Sigmoid colon (tissue), 7 donors: ENCODE results near the gene TCEAL1. TPM values are rescaled to one million over a fixed set of nuclear protein-coding genes. Genes with fewer than 3 reads are reported as not detected.

Experiments used
- DNase-seq: peaks from one replicate; pipeline ENCODE4 v3.0.0-alpha.2; 2019
- H3K27ac ChIP-seq, 4 donors: fragments of 200-600 bp; sonication (generic); one replicate each; pipeline ENCODE4 v1.5.1; 2016 to 2019; ENCODE audit warnings: mild to moderate bottlenecking in 1 of 4
- H3K27me3 ChIP-seq, 3 donors: fragments of 200-600 bp; sonication (generic); one replicate each; pipeline ENCODE4 v1.5.1; 2019; ENCODE audit warnings: mild to moderate bottlenecking in 1 of 3
- H3K36me3 ChIP-seq, 4 donors: fragments of 200-600 bp; sonication (generic); one replicate each; pipeline ENCODE4 v1.5.1; 2016 to 2019
- H3K4me1 ChIP-seq, 4 donors: fragments of 200-600 bp; sonication (generic); one replicate each; pipeline ENCODE4 v1.5.1; 2017 to 2019
- H3K4me3 ChIP-seq, 4 donors: fragments of 200-600 bp; sonication (generic); one replicate each; pipeline ENCODE4 v1.5.1; 2017 to 2019; ENCODE audit warnings: mild to moderate bottlenecking in 2 of 4, moderate library complexity in 1 of 4
- H3K9me3 ChIP-seq, 4 donors: fragments of 200-600 bp in 3 of 4; sonication (generic) in 3 of 4; one replicate each; pipeline versions ENCODE4 v1.5.1 to v1.6.1; 2013 to 2019
- EP300 ChIP-seq, 4 donors: sonication (generic); formaldehyde crosslinking; IDR thresholded peaks; one replicate each; pipeline ENCODE4 v1.6.1; 2017; ENCODE audit warnings: antibody characterized with exemption in 4 of 4
- POLR2A ChIP-seq, 2 donors: fragments of 450-650 bp; IDR thresholded peaks; one replicate each; pipeline ENCODE4 v1.6.1; 2016; ENCODE audit warnings: antibody characterized with exemption in 2 of 2, mild to moderate bottlenecking in 2 of 2, moderate library complexity in 2 of 2
- POLR2AphosphoS5 ChIP-seq, 4 donors: sonication (generic); formaldehyde crosslinking; IDR thresholded peaks; one replicate each; pipeline ENCODE4 v1.6.1; 2017; ENCODE audit warnings: antibody characterized with exemption in 4 of 4
- WGBS, 2 donors: extraction: QIAGEN DNeasy Blood & Tissue Kit; methylation state at CpG; one replicate each; pipeline ENCODE4 v1.1.7; 2013; 5-methylcytosine and 5-hydroxymethylcytosine counted together
- intact Hi-C: fragments of 100-400 bp; cut with DNase I; formaldehyde crosslinking; loops from one replicate; pipeline ENCODE4 v1.15.1; 2023
- polyA plus RNA-seq, 3 donors: library from polyadenylated mRNA; stranded (reverse); fragments of 200-250 nt; gene quantifications; one replicate each; pipeline ENCODE4 v1.2.3, GENCODE V29; 2013
- total RNA-seq, 4 donors: library from RNA; depleted of rRNA; stranded (reverse); fragments of >200 nt; gene quantifications; one replicate each; pipeline ENCODE4 v1.1.0, GENCODE V29; 2016
- TF ChIP-seq, protein P1 (sequence below), 4 experiments: fragments of 450-650 bp in 3 of 4; fragments of 200-600 bp in 1 of 4; IDR thresholded peaks; one replicate each; pipeline ENCODE4 v1.5.1; 2016 to 2019; ENCODE audit warnings: antibody characterized with exemption in 4 of 4, mild to moderate bottlenecking in 3 of 4, moderate library complexity in 2 of 4
- donor health status: healthy with polysubstance abuse.
- donor health status: Bipolar disorder and iron deficiency.
- donor health status: healthy.

The TCEAL1 gene, protein sequence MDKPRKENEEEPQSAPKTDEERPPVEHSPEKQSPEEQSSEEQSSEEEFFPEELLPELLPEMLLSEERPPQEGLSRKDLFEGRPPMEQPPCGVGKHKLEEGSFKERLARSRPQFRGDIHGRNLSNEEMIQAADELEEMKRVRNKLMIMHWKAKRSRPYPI
- total RNA-seq (100 to 1,000 TPM; 135 to 186 (median 173) TPM), polyA plus RNA-seq (10 to 100 TPM; 19.5 to 24.6 (median 20.1) TPM)

DNA sequence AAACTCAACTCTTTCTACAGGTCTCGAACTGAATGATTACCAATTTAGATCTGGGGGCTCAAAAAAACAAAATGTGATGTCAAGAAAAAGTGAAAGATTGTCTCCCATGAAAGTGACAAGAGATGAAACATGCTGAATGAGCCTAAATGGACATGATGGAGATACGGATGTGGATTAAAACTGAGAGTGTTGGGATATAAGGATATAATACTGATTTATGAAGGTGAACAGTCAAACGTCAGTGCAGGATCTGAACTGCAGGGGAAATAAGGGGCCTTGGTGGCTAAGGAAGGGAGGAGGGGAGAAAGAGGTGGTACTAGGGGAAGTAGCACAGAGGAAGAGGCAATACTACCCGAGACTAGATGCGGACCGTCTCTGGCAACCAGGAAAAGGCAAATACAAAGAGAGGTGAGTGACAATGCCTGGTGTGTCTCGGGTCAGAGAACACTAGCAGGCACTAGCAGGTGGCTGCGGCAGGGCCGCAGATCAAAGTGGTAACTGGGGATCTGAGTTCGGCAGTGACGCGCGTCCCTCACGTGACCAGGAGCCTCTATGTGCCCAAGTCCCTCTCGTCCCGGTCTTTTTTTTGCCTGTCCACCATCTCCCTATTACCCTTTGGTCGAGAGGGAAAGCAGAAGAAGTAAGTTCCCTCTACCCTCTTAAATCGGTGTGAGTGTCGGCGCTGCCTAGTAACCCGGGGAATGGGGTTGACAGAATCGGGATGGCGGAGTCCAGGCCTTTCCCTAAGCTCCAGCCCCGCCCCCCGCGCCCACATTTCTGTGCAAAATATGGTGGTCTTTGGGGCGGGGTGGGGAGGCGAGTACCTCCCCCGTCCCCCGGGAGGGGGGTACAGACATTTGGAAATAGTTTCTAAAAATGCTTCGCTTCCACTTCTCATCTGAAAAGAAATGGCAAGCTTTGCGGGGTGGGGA is at the start of gene TCEAL1:
Gene TCEAL1, plus strand, starts transcription at position 590 of the 932 bp plus-strand sequence. CDS start 942 bp downstream, outside the sequence.
- Histone ChIP-seq H3K9me3 (no peaks in the 10 kb centered on the region), H3K27ac (peak within 1 kb of the TSS; percentile 89 to 95 (median 92)), H3K27me3 (no peaks in the 10 kb centered on the region), H3K36me3 (no peaks in the 10 kb centered on the region), H3K4me1 (peaks cover 0 to 24% (median 5%) of the 10 kb centered on the region in 4 donors), H3K4me3 (peak within 1 kb of the TSS; percentile 46 to 65 (median 60))
- peak; percentile 89 for DNase-seq
- TF ChIP-seq POLR2A (IDR thresholded peaks at IDR 0.05), result peak in 1 of 2 donors; percentile 51
- TF ChIP-seq, protein P1, sequence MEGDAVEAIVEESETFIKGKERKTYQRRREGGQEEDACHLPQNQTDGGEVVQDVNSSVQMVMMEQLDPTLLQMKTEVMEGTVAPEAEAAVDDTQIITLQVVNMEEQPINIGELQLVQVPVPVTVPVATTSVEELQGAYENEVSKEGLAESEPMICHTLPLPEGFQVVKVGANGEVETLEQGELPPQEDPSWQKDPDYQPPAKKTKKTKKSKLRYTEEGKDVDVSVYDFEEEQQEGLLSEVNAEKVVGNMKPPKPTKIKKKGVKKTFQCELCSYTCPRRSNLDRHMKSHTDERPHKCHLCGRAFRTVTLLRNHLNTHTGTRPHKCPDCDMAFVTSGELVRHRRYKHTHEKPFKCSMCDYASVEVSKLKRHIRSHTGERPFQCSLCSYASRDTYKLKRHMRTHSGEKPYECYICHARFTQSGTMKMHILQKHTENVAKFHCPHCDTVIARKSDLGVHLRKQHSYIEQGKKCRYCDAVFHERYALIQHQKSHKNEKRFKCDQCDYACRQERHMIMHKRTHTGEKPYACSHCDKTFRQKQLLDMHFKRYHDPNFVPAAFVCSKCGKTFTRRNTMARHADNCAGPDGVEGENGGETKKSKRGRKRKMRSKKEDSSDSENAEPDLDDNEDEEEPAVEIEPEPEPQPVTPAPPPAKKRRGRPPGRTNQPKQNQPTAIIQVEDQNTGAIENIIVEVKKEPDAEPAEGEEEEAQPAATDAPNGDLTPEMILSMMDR (IDR thresholded peaks at IDR 0.05), result no peak
- peak; percentile 58 to 80 (median 66) for TF ChIP-seq POLR2AphosphoS5 (IDR thresholded peaks at IDR 0.05)
- TF ChIP-seq EP300 (IDR thresholded peaks at IDR 0.05), result peak in 1 of 4 donors; percentile 23
- intact Hi-C loops, result loop anchor here (2.0 to 10.0 kb wide), 4 partner anchors 20 to 414 kb away; partner anchors contain the start of genes BEX4 and MORF4L2
- 2% methylated on average over 32 of the region's 32 CpGs for WGBS, 2 donors

DNA sequence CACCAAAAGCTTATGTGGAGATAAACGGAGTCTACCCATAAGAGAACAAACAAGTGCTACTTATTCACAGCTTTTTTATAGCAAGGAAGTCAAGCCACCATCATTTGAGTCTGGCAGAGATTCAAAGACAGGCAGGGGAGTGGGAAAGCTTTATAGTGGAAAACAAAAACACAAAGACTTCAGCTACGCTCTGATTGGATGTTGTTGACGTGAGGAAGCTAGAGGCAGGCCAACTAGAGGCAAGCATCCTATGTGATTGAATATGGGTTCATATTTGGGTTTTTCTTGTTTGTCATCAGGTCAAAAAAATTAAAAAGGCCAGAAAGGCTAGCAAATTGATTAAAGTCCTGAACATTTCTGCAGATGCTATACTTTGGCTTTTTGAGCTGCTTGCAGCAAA is 44.2 kb upstream of the TCEAL1 start:
- Histone ChIP-seq H3K27ac (peak overlapping the region in 1 of 4 donors; percentile 87), H3K27me3 (no peaks in the 10 kb centered on the region), H3K4me3 (peak overlapping the region in 1 of 4 donors; percentile 65), H3K36me3 (peaks cover 0 to 7% (median 0%) of the 10 kb centered on the region in 4 donors), H3K4me1 (peaks cover 0 to 13% (median 0%) of the 10 kb centered on the region in 4 donors), H3K9me3 (no peaks in the 10 kb centered on the region)
- intact Hi-C loops, result no loop called here
- TF ChIP-seq POLR2A (IDR thresholded peaks at IDR 0.05), result no peak
- TF ChIP-seq, protein P1 (IDR thresholded peaks at IDR 0.05), result no peak
- TF ChIP-seq POLR2AphosphoS5 (IDR thresholded peaks at IDR 0.05), result no peak
- no peak for TF ChIP-seq EP300 (IDR thresholded peaks at IDR 0.05)
- 19 to 56% methylated on average over 3 of the region's 3 CpGs for WGBS, 2 donors
- no peak for DNase-seq

DNA sequence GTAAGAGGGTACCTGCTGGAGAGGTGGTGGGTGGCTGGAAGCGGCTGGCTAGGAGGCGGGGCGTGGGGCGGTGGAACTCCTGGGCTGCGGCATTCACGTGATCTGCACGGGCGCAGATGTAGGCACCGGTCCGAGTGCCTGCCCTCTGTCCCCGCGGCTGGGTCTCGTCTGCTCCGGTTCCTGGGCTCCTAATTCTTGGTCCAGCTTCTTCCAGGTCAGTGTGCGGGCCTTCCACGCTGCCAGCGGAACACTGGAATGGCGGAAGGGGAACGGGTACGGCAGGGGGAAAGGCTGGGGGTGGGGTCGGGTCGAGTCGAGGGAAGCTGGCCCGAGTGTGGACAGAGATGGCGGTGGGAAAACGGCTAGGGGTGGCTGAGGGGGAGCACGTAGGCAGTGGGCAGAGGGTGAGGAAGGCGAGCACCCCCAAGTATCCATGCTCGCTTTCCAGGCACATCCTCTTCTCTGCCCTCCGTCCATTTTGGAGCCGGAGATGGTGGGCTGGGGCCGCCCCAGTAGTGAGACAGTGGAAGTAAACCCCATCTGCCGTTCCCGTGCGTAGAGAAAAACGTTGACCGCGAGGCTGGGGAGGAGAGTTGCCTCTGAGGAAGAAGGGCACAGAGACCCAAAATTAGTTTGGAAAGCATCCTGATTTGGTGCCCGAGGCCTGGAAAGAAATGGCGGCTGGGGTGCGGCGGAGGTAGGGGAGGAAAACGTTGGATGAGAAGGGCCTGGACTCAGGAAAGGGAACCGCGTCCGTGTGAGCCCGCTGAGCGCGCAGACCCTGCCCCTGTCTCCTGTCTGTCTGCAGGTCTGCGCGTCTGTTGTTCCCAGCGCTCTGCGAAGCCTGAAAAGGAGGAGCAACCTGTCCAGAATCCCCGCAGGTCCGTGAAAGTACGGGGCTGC is 43.1 kb upstream of the TCEAL1 start, which contains the start of gene TCEAL4:
Gene TCEAL4, plus strand, starts transcription at position 105 of the 903 bp plus-strand sequence. CDS start 1,161 bp downstream, outside the sequence.
- intact Hi-C loops, result loop anchor here (2.0 to 5.0 kb wide), 2 partner anchors 43 to 102 kb away; partner anchors contain the start of genes MORF4L2 and TCEAL1
- peak; percentile 85 for DNase-seq
- peak within 1 kb of the TSS; percentile 87 to 92 (median 88) for H3K27ac ChIP-seq
- 0 to 1% methylated on average over 56 of the region's 56 CpGs for WGBS, 2 donors
- peak; percentile 79 to 88 (median 82) for TF ChIP-seq POLR2AphosphoS5 (IDR thresholded peaks at IDR 0.05)
- no peak for TF ChIP-seq EP300 (IDR thresholded peaks at IDR 0.05)
- TF ChIP-seq, protein P1 (IDR thresholded peaks at IDR 0.05), result no peak
- peak; percentile 52 to 64 for TF ChIP-seq POLR2A (IDR thresholded peaks at IDR 0.05)
- H3K4me3 ChIP-seq, result peak within 1 kb of the TSS; percentile 47 to 65 (median 64)
- H3K4me1 ChIP-seq, result peaks cover 0 to 13% (median 0%) of the 10 kb centered on the region in 4 donors
- H3K27me3 ChIP-seq, result no peaks in the 10 kb centered on the region
- H3K36me3 ChIP-seq, result peaks cover 0 to 7% (median 0%) of the 10 kb centered on the region in 4 donors
- no peaks in the 10 kb centered on the region for H3K9me3 ChIP-seq

DNA sequence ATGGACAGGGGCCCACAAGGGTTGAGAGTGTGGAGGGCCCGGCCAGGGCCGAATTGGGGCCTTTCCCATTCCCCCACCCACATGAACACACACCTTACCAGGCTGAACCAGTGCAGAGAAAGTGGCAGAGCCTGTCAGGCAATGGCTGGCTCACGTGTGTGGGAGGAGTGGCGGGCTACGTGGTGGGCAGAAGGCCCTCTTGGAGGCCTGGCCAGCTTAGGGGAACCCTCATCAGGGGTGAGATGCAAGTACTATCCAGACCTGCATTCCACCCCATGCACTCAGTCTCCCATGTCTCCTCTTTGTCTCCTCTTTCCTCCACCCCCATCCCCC is 42.5 kb upstream of the TCEAL1 start:
- Histone ChIP-seq H3K4me3 (peak overlapping the region; percentile 47 to 65 (median 64)), H3K27ac (peak overlapping the region; percentile 87 to 92 (median 88)), H3K36me3 (peaks cover 0 to 7% (median 0%) of the 10 kb centered on the region in 4 donors), H3K27me3 (no peaks in the 10 kb centered on the region), H3K9me3 (no peaks in the 10 kb centered on the region), H3K4me1 (peaks cover 0 to 13% (median 0%) of the 10 kb centered on the region in 4 donors)
- TF ChIP-seq POLR2AphosphoS5 (IDR thresholded peaks at IDR 0.05) (no peak), EP300 (IDR thresholded peaks at IDR 0.05) (no peak), POLR2A (IDR thresholded peaks at IDR 0.05) (no peak)
- TF ChIP-seq, protein P1 (IDR thresholded peaks at IDR 0.05), result no peak
- WGBS, 2 donors, result 13 to 23% methylated on average over 5 of the region's 5 CpGs
- intact Hi-C loops, result loop anchor here (2.0 to 5.0 kb wide), 2 partner anchors 43 to 101 kb away; partner anchors contain the start of genes MORF4L2 and TCEAL1
- DNase-seq, result no peak
